HG03378 (cell line): ENCODE results near the gene CDH26.

Experiments used
- ATAC-seq: cut with Tn5 transposase; IDR thresholded peaks from one replicate; pipeline ENCODE4 v1.9.1; 2021; ENCODE audit warnings: mild to moderate bottlenecking, moderate library complexity; ENCODE audit not compliant: unreplicated experiment

CDH26 gene

GRCh38 chr20:59977086-59977485 is 18.9 kb downstream of the CDH26 start:
- no peak for ATAC-seq

- no peak for ATAC-seq
Observed at GRCh38 chr20:59983076-59983475, 24.9 kb downstream of the CDH26 start.

GRCh38 chr20:59984541-59984940 is 26.3 kb downstream of the CDH26 start:
- no peak for ATAC-seq

- ATAC-seq, result no peak
Observed at GRCh38 chr20:59985164-59985563, 26.9 kb downstream of the CDH26 start.

- ATAC-seq, result no peak
Observed at GRCh38 chr20:59985864-59986263, 27.6 kb downstream of the CDH26 start.

- no peak for ATAC-seq
Observed at GRCh38 chr20:59987135-59987534, 28.9 kb downstream of the CDH26 start.

- no peak for ATAC-seq
Observed at GRCh38 chr20:59988141-59988540, 29.9 kb downstream of the CDH26 start.

- no peak for ATAC-seq
Observed at GRCh38 chr20:59992526-59993084, 34.4 kb downstream of the CDH26 start.

GRCh38 chr20:59993736-59994430 is 35.7 kb downstream of the CDH26 start:
- no peak for ATAC-seq

- ATAC-seq, result no peak
Observed at GRCh38 chr20:59994697-59995122, 36.5 kb downstream of the CDH26 start.

GRCh38 chr20:59996108-59996507 is 37.9 kb downstream of the CDH26 start:
- ATAC-seq, result no peak

- ATAC-seq, result no peak
Observed at GRCh38 chr20:59997896-59998295, 39.7 kb downstream of the CDH26 start.

- no peak for ATAC-seq
Observed at GRCh38 chr20:59999502-59999901, 41.3 kb downstream of the CDH26 start.

- no peak for ATAC-seq
Observed at GRCh38 chr20:60000271-60001042, 42.2 kb downstream of the CDH26 start.

GRCh38 chr20:60001108-60001507 is 42.9 kb downstream of the CDH26 start:
- no peak for ATAC-seq

GRCh38 chr20:60003776-60004175 is 45.6 kb downstream of the CDH26 start:
- ATAC-seq, result no peak

- ATAC-seq, result no peak
Observed at GRCh38 chr20:60006261-60006660, 48.0 kb downstream of the CDH26 start.

GRCh38 chr20:60007464-60007863 is 49.2 kb downstream of the CDH26 start:
- ATAC-seq, result no peak

- no peak for ATAC-seq
Observed at GRCh38 chr20:60008130-60008808, 50.0 kb downstream of the CDH26 start.

- no peak for ATAC-seq
Observed at GRCh38 chr20:60009318-60009717, 51.1 kb downstream of the CDH26 start.

GRCh38 chr20:60009826-60010616 is 51.8 kb downstream of the CDH26 start:
- ATAC-seq, result no peak
